ENCODE measurements around the gene KRT4.

- TF ChIP-seq, protein P1, sequence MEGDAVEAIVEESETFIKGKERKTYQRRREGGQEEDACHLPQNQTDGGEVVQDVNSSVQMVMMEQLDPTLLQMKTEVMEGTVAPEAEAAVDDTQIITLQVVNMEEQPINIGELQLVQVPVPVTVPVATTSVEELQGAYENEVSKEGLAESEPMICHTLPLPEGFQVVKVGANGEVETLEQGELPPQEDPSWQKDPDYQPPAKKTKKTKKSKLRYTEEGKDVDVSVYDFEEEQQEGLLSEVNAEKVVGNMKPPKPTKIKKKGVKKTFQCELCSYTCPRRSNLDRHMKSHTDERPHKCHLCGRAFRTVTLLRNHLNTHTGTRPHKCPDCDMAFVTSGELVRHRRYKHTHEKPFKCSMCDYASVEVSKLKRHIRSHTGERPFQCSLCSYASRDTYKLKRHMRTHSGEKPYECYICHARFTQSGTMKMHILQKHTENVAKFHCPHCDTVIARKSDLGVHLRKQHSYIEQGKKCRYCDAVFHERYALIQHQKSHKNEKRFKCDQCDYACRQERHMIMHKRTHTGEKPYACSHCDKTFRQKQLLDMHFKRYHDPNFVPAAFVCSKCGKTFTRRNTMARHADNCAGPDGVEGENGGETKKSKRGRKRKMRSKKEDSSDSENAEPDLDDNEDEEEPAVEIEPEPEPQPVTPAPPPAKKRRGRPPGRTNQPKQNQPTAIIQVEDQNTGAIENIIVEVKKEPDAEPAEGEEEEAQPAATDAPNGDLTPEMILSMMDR (IDR thresholded peaks at IDR 0.05) = no peak
- TF ChIP-seq POLR2A (IDR thresholded peaks at IDR 0.05) = no peak
These were observed 24.9 kb upstream of the KRT4 start for GRCh38 chr12:52838609-52839435.

Measured in testis (tissue), 2 donors.